NCI-H226 (cell line): ENCODE data around the gene FLYWCH1.

Source experiments
- DNase-seq: peaks from one replicate; pipeline ENCODE4 v3.0.0-alpha.2; 2015

Gene FLYWCH1

GRCh38 chr16:2987833-2988232, 76.1 kb downstream of the FLYWCH1 start:
- no peak for DNase-seq

- no peak for DNase-seq
Observed at GRCh38 chr16:2988590-2989099, 76.9 kb downstream of the FLYWCH1 start.

- no peak for DNase-seq
Observed at GRCh38 chr16:2990891-2991290, 79.2 kb downstream of the FLYWCH1 start.

GRCh38 chr16:2991566-2992261, 80.0 kb downstream of the FLYWCH1 start:
- no peak for DNase-seq

GRCh38 chr16:2992383-2993081, 80.8 kb downstream of the FLYWCH1 start:
- no peak for DNase-seq

GRCh38 chr16:2996298-2996697, 84.6 kb downstream of the FLYWCH1 start:
- DNase-seq = no peak

- DNase-seq = no peak
Observed at GRCh38 chr16:2999929-3000328, 88.2 kb downstream of the FLYWCH1 start.

GRCh38 chr16:3000540-3000939, 88.8 kb downstream of the FLYWCH1 start:
- no peak for DNase-seq
